DOHH2 (cell line): ENCODE measurements around the gene RIMBP2.

Source experiments
- H3F3A ChIP-seq: fragments of 200-600 bp; sonication (generic), shearing (Covaris generic); 2 replicates; pipeline ENCODE4 v1.6.0; 2016; ENCODE audit warnings: antibody characterized with exemption, mild to moderate bottlenecking; ENCODE audit not compliant: control insufficient read depth, insufficient read depth
- H3K27ac ChIP-seq: fragments of 200-600 bp; sonication (generic); 2 replicates; pipeline ENCODE4 v1.5.1; 2014; ENCODE audit warnings: low read depth, mild to moderate bottlenecking, low read length, moderate library complexity
- H3K27me3 ChIP-seq: fragments of 200-600 bp; sonication (generic); 2 replicates; pipeline ENCODE4 v1.6.1; 2014; ENCODE audit warnings: mild to moderate bottlenecking, low read length, mixed read lengths; ENCODE audit not compliant: control insufficient read depth
- H3K36me3 ChIP-seq: fragments of 200-600 bp; sonication (generic); 2 replicates; pipeline ENCODE4 v1.6.1; 2014; ENCODE audit warnings: mild to moderate bottlenecking, low read length, moderate library complexity, mixed read lengths; ENCODE audit not compliant: control insufficient read depth
- H3K4me1 ChIP-seq: fragments of 200-600 bp; sonication (generic); 2 replicates; pipeline ENCODE4 v1.6.1; 2014; ENCODE audit warnings: mild to moderate bottlenecking, low read length, mixed read lengths; ENCODE audit not compliant: control insufficient read depth
- H3K4me2 ChIP-seq: fragments of 200-600 bp; sonication (generic); 2 replicates; pipeline ENCODE4 v1.6.0; 2014; ENCODE audit warnings: mild to moderate bottlenecking, low read length, moderate library complexity
- H3K4me3 ChIP-seq: fragments of 200-600 bp; sonication (generic); 2 replicates; pipeline ENCODE4 v1.5.1; 2014; ENCODE audit warnings: mild to moderate bottlenecking, low read length, mixed read lengths
- H3K79me2 ChIP-seq: fragments of 200-600 bp; sonication (generic); 2 replicates; pipeline ENCODE4 v1.6.1; 2014; ENCODE audit warnings: mild to moderate bottlenecking, low read length, mixed read lengths; ENCODE audit not compliant: control insufficient read depth
- H3K9me2 ChIP-seq: fragments of 200-600 bp; sonication (generic); replicated peaks from 2 replicates; pipeline ENCODE4 v1.6.1; 2014; ENCODE audit warnings: mild to moderate bottlenecking, low read length, mixed read lengths; ENCODE audit not compliant: control insufficient read depth
- H3K9me3 ChIP-seq: fragments of 200-600 bp; sonication (generic); 2 replicates; pipeline ENCODE4 v1.6.1; 2014; ENCODE audit warnings: antibody characterized with exemption, low read length, mixed read lengths; ENCODE audit not compliant: control insufficient read depth, insufficient read depth
- H4K20me1 ChIP-seq: fragments of 200-600 bp; sonication (generic); 2 replicates; pipeline ENCODE4 v1.6.0; 2014; ENCODE audit warnings: low read depth, mild to moderate bottlenecking, antibody characterized with exemption, low read length, moderate library complexity; ENCODE audit not compliant: control insufficient read depth, insufficient read depth
- CTCF ChIP-seq: fragments of 200-600 bp; sonication (generic); IDR thresholded peaks from one replicate; pipeline ENCODE4 v1.5.1; 2014; ENCODE audit warnings: antibody characterized with exemption, mild to moderate bottlenecking, low read depth, low read length; ENCODE audit not compliant: poor library complexity, severe bottlenecking
- EZH2phosphoT487 ChIP-seq: fragments of 200-600 bp; sonication (generic); IDR thresholded peaks from 2 replicates; pipeline ENCODE4 v1.6.1; 2017; ENCODE audit warnings: borderline replicate concordance, mild to moderate bottlenecking, antibody characterized with exemption, low read length, moderate library complexity, mixed read lengths

RIMBP2 gene

GRCh38 chr12:130655010-130655409, 61.1 kb downstream of the RIMBP2 start:
- Histone ChIP-seq H3K27ac (no peak overlapping the region), H3K4me1 (no peaks in the 10 kb centered on the region)

DNA sequence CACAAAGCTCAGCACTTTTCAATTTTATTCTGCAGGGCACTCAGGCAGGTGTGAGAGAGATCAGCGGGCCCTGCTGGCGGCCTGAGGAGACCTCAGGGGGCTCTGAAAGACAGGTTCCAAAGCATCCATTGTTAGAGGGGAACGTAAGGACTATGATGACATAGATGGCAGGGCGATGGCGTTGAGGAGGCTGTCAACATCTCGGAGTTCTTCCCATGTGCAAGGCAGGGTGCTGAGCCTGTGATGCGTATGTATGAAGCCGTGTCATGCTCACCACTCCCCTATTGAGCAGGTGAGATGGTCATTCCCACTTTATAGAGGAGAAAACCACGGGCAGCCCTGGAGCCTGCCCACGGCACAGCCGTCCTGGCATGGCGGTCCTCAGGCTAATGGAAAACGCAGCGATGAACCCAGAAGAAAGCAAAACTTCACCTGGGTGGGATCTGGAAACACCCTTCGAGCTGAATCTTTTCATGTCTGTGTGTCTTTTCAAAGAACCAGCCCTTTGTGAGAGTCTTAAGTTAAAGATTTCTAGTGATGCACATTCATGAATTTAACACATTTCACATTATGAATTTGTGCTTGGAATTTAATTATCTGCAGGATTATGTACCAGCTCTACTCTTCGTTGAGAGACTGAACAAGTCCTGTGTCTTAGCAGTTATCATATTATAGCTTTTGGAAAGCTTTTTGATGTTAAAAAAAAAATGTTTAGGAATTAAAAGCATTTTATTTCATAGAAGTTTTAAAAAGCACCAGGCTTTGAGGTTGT, 64.7 kb downstream of the RIMBP2 start:
- TF ChIP-seq EZH2phosphoT487 (no peak), CTCF (no peak)
- H3K9me3 ChIP-seq, result no peaks in the 10 kb centered on the region; the same call in 1 of the 2 replicates
- H3K4me2 ChIP-seq, result no peak overlapping the region
- no peaks in the 10 kb centered on the region for H3K4me1 ChIP-seq
- no peak overlapping the region for H3K4me3 ChIP-seq
- H3K27me3 ChIP-seq, result no peaks in the 10 kb centered on the region
- no peaks in the 10 kb centered on the region for H3K36me3 ChIP-seq
- no peak overlapping the region for H3K27ac ChIP-seq
- no peaks in the 10 kb centered on the region for H3K79me2 ChIP-seq
- no peaks in the 10 kb centered on the region for H3K9me2 ChIP-seq
- H4K20me1 ChIP-seq, result no peaks in the 10 kb centered on the region
- H3F3A ChIP-seq, result no peaks in the 10 kb centered on the region

More at GRCh38 chr12:130655010-130655409, 61.1 kb downstream of the RIMBP2 start:
- no peak overlapping the region for H3K4me2 ChIP-seq
- no peaks in the 10 kb centered on the region for H3K79me2 ChIP-seq
- H4K20me1 ChIP-seq, result no peaks in the 10 kb centered on the region
- H3K9me2 ChIP-seq, result no peaks in the 10 kb centered on the region
- no peak overlapping the region for H3K4me3 ChIP-seq
- no peaks in the 10 kb centered on the region for H3K9me3 ChIP-seq
- no peaks in the 10 kb centered on the region for H3K36me3 ChIP-seq
- H3K27me3 ChIP-seq, result no peaks in the 10 kb centered on the region
- no peaks in the 10 kb centered on the region for H3F3A ChIP-seq
- TF ChIP-seq EZH2phosphoT487 (no peak), CTCF (no peak)

DNA sequence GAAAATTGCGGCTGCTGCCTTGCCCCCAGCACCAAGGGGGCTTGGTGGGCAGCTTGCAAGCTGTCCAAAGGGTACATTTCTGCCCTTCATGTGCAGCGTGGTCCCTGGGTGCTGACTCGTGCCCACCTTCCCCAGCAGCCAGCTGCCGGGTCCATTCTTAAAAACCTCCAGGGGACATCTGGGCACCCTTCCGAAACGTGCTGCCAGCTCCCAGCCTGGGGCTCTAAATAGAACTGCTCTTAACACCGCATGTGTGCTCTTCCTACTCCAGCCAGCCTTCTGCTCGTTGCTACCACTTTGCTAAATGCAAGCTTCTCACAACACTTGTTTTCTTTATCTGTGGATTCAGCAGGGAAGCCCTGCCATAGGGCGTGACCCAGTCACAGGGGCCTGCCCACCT, 66.0 kb downstream of the RIMBP2 start:
- no peak overlapping the region for H3K27ac ChIP-seq
- H3K4me3 ChIP-seq, result no peak overlapping the region
- no peaks in the 10 kb centered on the region for H3F3A ChIP-seq
- no peak overlapping the region for H3K4me2 ChIP-seq
- H4K20me1 ChIP-seq, result no peaks in the 10 kb centered on the region
- H3K9me2 ChIP-seq, result no peaks in the 10 kb centered on the region
- H3K9me3 ChIP-seq, result no peaks in the 10 kb centered on the region; the same call in 1 of the 2 replicates
- no peaks in the 10 kb centered on the region for H3K4me1 ChIP-seq
- TF ChIP-seq EZH2phosphoT487 (no peak), CTCF (no peak)
- H3K27me3 ChIP-seq, result no peaks in the 10 kb centered on the region
- no peaks in the 10 kb centered on the region for H3K79me2 ChIP-seq
- no peaks in the 10 kb centered on the region for H3K36me3 ChIP-seq
